ENCODE measurements around the gene PTDSS2.
A peak's percentile ranks its signal among the peaks of the same experiment; 100 is the strongest.

PTDSS2 gene

GRCh38 chr11:498297-499181 is 48.5 kb downstream of the PTDSS2 start:
- Histone ChIP-seq H3K36me3 (ENCODE audit: insufficient read depth, low read length) (peaks cover 53% of the 10 kb centered on the region), H3K27ac (ENCODE audit: low read depth, low read length) (no peak overlapping the region), H3K4me1 (ENCODE audit: insufficient read depth, low read length) (no peaks in the 10 kb centered on the region), H3K27me3 (ENCODE audit: insufficient read depth, low read length) (no peaks in the 10 kb centered on the region), H3K4me3 (ENCODE audit: low read length) (no peak overlapping the region), H3K9me3 (ENCODE audit: insufficient read depth, low read depth, low read length) (peaks cover 13% of the 10 kb centered on the region), H3K9ac (ENCODE audit: low read depth, low read length) (no peak overlapping the region)
- 95% methylated on average over 39 of the region's 39 CpGs for WGBS

GRCh38 chr11:499201-500076 is 49.4 kb downstream of the PTDSS2 start:
- no peak overlapping the region for H3K4me3 ChIP-seq (ENCODE audit: low read length)
- no peak overlapping the region for H3K27ac ChIP-seq (ENCODE audit: low read depth, low read length)
- WGBS = 94% methylated on average over 24 of the region's 24 CpGs
- H3K9me3 ChIP-seq (ENCODE audit: insufficient read depth, low read depth, low read length) = peaks cover 13% of the 10 kb centered on the region
- H3K27me3 ChIP-seq (ENCODE audit: insufficient read depth, low read length) = peaks cover 4% of the 10 kb centered on the region; the same call in 1 of the 2 replicates
- H3K36me3 ChIP-seq (ENCODE audit: insufficient read depth, low read length) = peaks cover 53% of the 10 kb centered on the region
- no peaks in the 10 kb centered on the region for H3K4me1 ChIP-seq (ENCODE audit: insufficient read depth, low read length)
- H3K9ac ChIP-seq (ENCODE audit: low read depth, low read length) = no peak overlapping the region

GRCh38 chr11:501001-501682 is 51.1 kb downstream of the PTDSS2 start:
- H3K27me3 ChIP-seq (ENCODE audit: insufficient read depth, low read length) = peaks cover 6% of the 10 kb centered on the region; the same call in 1 of the 2 replicates
- no peak overlapping the region for H3K27ac ChIP-seq (ENCODE audit: low read depth, low read length)
- peaks cover 13% of the 10 kb centered on the region for H3K9me3 ChIP-seq (ENCODE audit: insufficient read depth, low read depth, low read length)
- no peak overlapping the region for H3K9ac ChIP-seq (ENCODE audit: low read depth, low read length)
- H3K4me3 ChIP-seq (ENCODE audit: low read length) = no peak overlapping the region
- WGBS = 95% methylated on average over 24 of the region's 24 CpGs
- H3K36me3 ChIP-seq (ENCODE audit: insufficient read depth, low read length) = peaks cover 49% of the 10 kb centered on the region
- no peaks in the 10 kb centered on the region for H3K4me1 ChIP-seq (ENCODE audit: insufficient read depth, low read length)

- peaks cover 10% of the 10 kb centered on the region for H3K9me3 ChIP-seq (ENCODE audit: insufficient read depth, low read depth, low read length)
- 90% methylated on average over 19 of the region's 19 CpGs for WGBS
- H3K4me3 ChIP-seq (ENCODE audit: low read length) = no peak overlapping the region
- H3K36me3 ChIP-seq (ENCODE audit: insufficient read depth, low read length) = peaks cover 45% of the 10 kb centered on the region
- 0 out of 2 replicates have a peak overlapping the region, but pooled peaks have one; percentile 23 for H3K9ac ChIP-seq (ENCODE audit: low read depth, low read length)
- no peak overlapping the region for H3K27ac ChIP-seq (ENCODE audit: low read depth, low read length)
- H3K4me1 ChIP-seq (ENCODE audit: insufficient read depth, low read length) = no peaks in the 10 kb centered on the region
- H3K27me3 ChIP-seq (ENCODE audit: insufficient read depth, low read length) = peaks cover 6% of the 10 kb centered on the region; the same call in 1 of the 2 replicates
Observed at GRCh38 chr11:501683-502287, 51.7 kb downstream of the PTDSS2 start.

- Histone ChIP-seq H3K4me3 (ENCODE audit: low read length) (no peak overlapping the region), H3K27ac (ENCODE audit: low read depth, low read length) (no peak overlapping the region), H3K9ac (ENCODE audit: low read depth, low read length) (0 out of 2 replicates have a peak overlapping the region, but pooled peaks have one; percentile 23), H3K9me3 (ENCODE audit: insufficient read depth, low read depth, low read length) (peaks cover 3% of the 10 kb centered on the region; the same call in 1 of the 2 replicates), H3K27me3 (ENCODE audit: insufficient read depth, low read length) (peaks cover 6% of the 10 kb centered on the region; the same call in 1 of the 2 replicates), H3K36me3 (ENCODE audit: insufficient read depth, low read length) (peaks cover 38% of the 10 kb centered on the region), H3K4me1 (ENCODE audit: insufficient read depth, low read length) (no peaks in the 10 kb centered on the region)
- 92% methylated on average over 10 of the region's 10 CpGs for WGBS
Observed at GRCh38 chr11:502288-503178, 52.5 kb downstream of the PTDSS2 start.

GRCh38 chr11:503179-503981 is 53.3 kb downstream of the PTDSS2 start:
- no peak overlapping the region for H3K9ac ChIP-seq (ENCODE audit: low read depth, low read length)
- peaks cover 6% of the 10 kb centered on the region; the same call in 1 of the 2 replicates for H3K27me3 ChIP-seq (ENCODE audit: insufficient read depth, low read length)
- H3K4me3 ChIP-seq (ENCODE audit: low read length) = peak overlapping the region; percentile 72; the same call in 1 of the 2 replicates
- no peaks in the 10 kb centered on the region for H3K4me1 ChIP-seq (ENCODE audit: insufficient read depth, low read length)
- 92% methylated on average over 24 of the region's 24 CpGs for WGBS
- H3K36me3 ChIP-seq (ENCODE audit: insufficient read depth, low read length) = peaks cover 30% of the 10 kb centered on the region
- H3K9me3 ChIP-seq (ENCODE audit: insufficient read depth, low read depth, low read length) = no peaks in the 10 kb centered on the region
- no peak overlapping the region for H3K27ac ChIP-seq (ENCODE audit: low read depth, low read length)

GRCh38 chr11:504053-504993 is 54.2 kb downstream of the PTDSS2 start:
- no peaks in the 10 kb centered on the region for H3K9me3 ChIP-seq (ENCODE audit: insufficient read depth, low read depth, low read length)
- 23% methylated on average over 72 of the region's 72 CpGs for WGBS
- peak overlapping the region; percentile 39; the same call in 1 of the 2 replicates for H3K9ac ChIP-seq (ENCODE audit: low read depth, low read length)
- H3K27ac ChIP-seq (ENCODE audit: low read depth, low read length) = no peak overlapping the region
- peaks cover 25% of the 10 kb centered on the region for H3K36me3 ChIP-seq (ENCODE audit: insufficient read depth, low read length)
- peaks cover 6% of the 10 kb centered on the region; the same call in 1 of the 2 replicates for H3K27me3 ChIP-seq (ENCODE audit: insufficient read depth, low read length)
- H3K4me3 ChIP-seq (ENCODE audit: low read length) = peak overlapping the region; percentile 72
- no peaks in the 10 kb centered on the region for H3K4me1 ChIP-seq (ENCODE audit: insufficient read depth, low read length)

GRCh38 chr11:504994-505344 is 54.9 kb downstream of the PTDSS2 start:
- Histone ChIP-seq H3K9ac (ENCODE audit: low read depth, low read length) (0 out of 2 replicates have a peak overlapping the region, but pooled peaks have one; percentile 39), H3K27me3 (ENCODE audit: insufficient read depth, low read length) (peaks cover 6% of the 10 kb centered on the region; the same call in 1 of the 2 replicates), H3K27ac (ENCODE audit: low read depth, low read length) (no peak overlapping the region), H3K9me3 (ENCODE audit: insufficient read depth, low read depth, low read length) (no peaks in the 10 kb centered on the region), H3K4me1 (ENCODE audit: insufficient read depth, low read length) (no peaks in the 10 kb centered on the region), H3K4me3 (ENCODE audit: low read length) (peak overlapping the region; percentile 72), H3K36me3 (ENCODE audit: insufficient read depth, low read length) (peaks cover 23% of the 10 kb centered on the region)
- WGBS = 76% methylated on average over 7 of the region's 7 CpGs

Data from HUES64 (cell line).